Fibroblast of pulmonary artery (primary cell): Measurements from ENCODE around the gene NPLOC4.
A peak's percentile ranks its signal among the peaks of the same experiment; 100 is the strongest.

ENCODE experiments used
- DNase-seq: peaks from one replicate; pipeline ENCODE4 v3.0.0-alpha.2; 2010; ENCODE audit warnings: low read depth
- H3K4me3 ChIP-seq: replicated peaks from 2 replicates; pipeline ENCODE4 v1.5.1; 2011; ENCODE audit warnings: low read depth, mild to moderate bottlenecking, control low read depth, low read length, moderate library complexity
- CTCF ChIP-seq: IDR thresholded peaks from 2 replicates; pipeline ENCODE4 v1.5.1; 2011; ENCODE audit warnings: mild to moderate bottlenecking, control low read depth, low read length, inconsistent platforms; ENCODE audit errors: missing control alignments

Gene NPLOC4

GRCh38 chr17:81577278-81578000, 59.5 kb downstream of the NPLOC4 start:
- TF ChIP-seq CTCF, result no peak
- no peak overlapping the region for H3K4me3 ChIP-seq
- DNase-seq, result peak; percentile 42

DNA sequence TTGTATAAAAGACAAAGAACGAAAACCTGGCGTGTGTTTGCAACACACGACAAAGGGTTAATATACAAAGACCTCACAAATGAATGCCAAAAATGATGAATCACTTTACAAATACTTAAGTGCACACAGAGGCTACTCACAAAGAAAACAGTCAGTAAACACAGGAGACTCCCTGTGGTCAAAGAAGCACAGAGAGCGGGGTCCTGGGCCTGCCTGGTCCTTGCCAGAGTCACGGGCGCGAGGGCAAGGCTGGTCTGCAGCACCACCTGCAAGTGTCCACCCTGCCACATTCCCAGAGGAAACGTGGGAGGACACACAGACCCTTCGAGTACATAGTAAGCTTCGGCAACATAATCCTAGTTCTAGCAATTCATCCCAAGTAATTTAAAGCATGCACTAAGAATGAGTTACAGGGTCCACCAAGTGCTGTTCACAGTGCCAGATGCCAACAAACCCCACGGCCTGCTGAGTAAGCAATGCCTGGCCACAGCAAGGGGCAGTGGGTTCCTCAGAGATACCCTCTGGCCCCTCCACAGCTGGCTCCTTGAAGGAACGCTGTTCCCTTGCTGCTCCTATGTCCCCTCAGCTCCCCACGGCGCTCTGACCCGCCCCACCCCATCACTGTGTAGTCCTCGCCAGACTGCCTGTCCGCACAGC, 60.2 kb downstream of the NPLOC4 start:
- TF ChIP-seq CTCF, result peak; percentile 10
- peak; percentile 86 for DNase-seq
- no peak overlapping the region for H3K4me3 ChIP-seq

DNA sequence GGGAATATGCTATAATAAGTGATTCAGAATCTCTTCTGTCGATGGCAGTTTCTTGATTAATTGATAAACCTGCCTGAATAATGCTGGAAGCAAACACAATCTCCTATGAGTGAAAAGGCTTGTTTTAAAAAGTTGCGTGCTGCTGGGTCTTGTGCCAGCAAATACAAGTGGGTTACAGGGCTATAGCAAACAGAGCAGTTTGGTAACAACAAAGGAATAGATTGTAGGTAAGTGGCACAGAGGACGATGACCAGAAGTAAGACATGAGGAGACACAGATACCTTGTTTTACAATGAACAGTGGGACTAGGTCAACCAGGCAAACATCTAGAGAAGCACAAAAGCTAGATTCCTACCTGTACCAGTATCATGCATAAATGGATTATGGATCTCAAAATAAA, 61.1 kb downstream of the NPLOC4 start:
- no peak for TF ChIP-seq CTCF
- DNase-seq, result no peak
- no peak overlapping the region for H3K4me3 ChIP-seq

DNA sequence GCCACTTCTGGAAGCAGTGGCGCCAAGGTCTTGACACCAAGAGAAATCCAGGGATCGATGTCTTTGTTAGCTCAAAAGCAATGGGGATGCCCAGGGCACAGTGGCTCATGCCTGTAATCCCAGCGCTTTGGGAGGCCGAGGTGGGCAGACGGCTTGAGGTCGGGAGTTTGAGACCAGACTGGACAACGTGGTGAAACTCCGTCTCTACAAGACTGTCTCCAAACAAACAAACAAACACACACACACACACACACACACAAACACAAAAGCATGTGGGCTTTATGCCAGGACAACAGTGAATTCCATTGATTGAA, 62.3 kb downstream of the NPLOC4 start:
- H3K4me3 ChIP-seq, result no peak overlapping the region
- no peak for TF ChIP-seq CTCF
- DNase-seq, result no peak

GRCh38 chr17:81573794-81574642, 62.9 kb downstream of the NPLOC4 start:
- no peak overlapping the region for H3K4me3 ChIP-seq
- TF ChIP-seq CTCF, result no peak
- DNase-seq, result no peak

- no peak overlapping the region for H3K4me3 ChIP-seq
- no peak for TF ChIP-seq CTCF
- DNase-seq, result no peak
Measured at GRCh38 chr17:81572563-81573168, 64.2 kb downstream of the NPLOC4 start.
